ENCODE results near the gene THADA.

DNA sequence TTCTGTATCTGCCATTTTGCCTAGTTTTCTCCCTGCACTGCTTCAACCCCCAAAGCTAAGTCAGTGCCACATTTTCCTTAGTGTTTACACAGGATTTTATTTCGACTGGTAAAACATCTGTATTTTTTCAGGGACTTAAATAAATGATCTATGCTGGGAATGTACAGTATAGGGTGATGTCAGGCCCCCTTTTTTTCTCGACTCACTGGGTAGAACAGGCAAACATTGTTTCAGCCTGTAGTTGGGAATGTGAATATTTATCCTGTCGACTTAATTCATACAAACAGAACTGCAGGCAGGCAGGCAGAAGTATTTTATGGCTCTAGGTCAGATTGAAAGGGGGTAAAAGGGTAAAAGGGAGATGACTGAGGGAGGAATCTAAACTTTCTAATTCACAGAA lies 245.9 kb downstream of the THADA start:
- no peak for TF ChIP-seq SPI1 (IDR thresholded peaks at IDR 0.05; ENCODE audit: borderline replicate concordance, low read depth)
- no peak for TF ChIP-seq CTCF (IDR thresholded peaks at IDR 0.05; ENCODE audit: insufficient read depth, low read length)
- TF ChIP-seq POLR2AphosphoS5 (IDR thresholded peaks at IDR 0.05; ENCODE audit: low read depth) = no peak

Measured in HL-60 (cell line).